Spleen (tissue), 13 donors: ENCODE data around the gene BBS12. TPM values are rescaled to one million over a fixed set of nuclear protein-coding genes. Genes with fewer than 3 reads are reported as not detected.

Source experiments
- DNase-seq: peaks from one replicate; pipeline ENCODE4 v3.0.0-alpha.2; 2020
- H3K27ac ChIP-seq, 8 donors: fragments of 200-600 bp; sonication (generic) in 7 of 8; 1 replicate in 4 of 8; 2 replicates in 4 of 8; pipeline versions ENCODE4 v1.5.0 to v1.8.0; 2016 to 2021; ENCODE audit warnings: inconsistent platforms in 4 of 8, mild to moderate bottlenecking in 4 of 8, moderate library complexity in 1 of 8
- H3K27me3 ChIP-seq, 7 donors: fragments of 200-600 bp; sonication (generic) in 6 of 7; replicated peaks in 1 of 7; 1 replicate in 4 of 7; 2 replicates in 3 of 7; pipeline versions ENCODE4 v1.5.0 to v1.8.0; 2016 to 2021; ENCODE audit warnings: inconsistent platforms in 3 of 7, mild to moderate bottlenecking in 1 of 7
- H3K36me3 ChIP-seq, 6 donors: fragments of 200-600 bp; sonication (generic) in 5 of 6; 1 replicate in 4 of 6; 2 replicates in 2 of 6; pipeline versions ENCODE4 v1.5.0 to v1.8.0; 2016 to 2021; ENCODE audit warnings: inconsistent platforms in 2 of 6
- H3K4me1 ChIP-seq, 6 donors: fragments of 200-600 bp; sonication (generic) in 5 of 6; 1 replicate in 3 of 6; 2 replicates in 3 of 6; pipeline versions ENCODE4 v1.5.0 to v1.8.0; 2016 to 2021; ENCODE audit warnings: inconsistent platforms in 3 of 6
- H3K4me3 ChIP-seq, 8 donors: fragments of 200-600 bp; sonication (generic) in 7 of 8; 1 replicate in 4 of 8; 2 replicates in 4 of 8; pipeline versions ENCODE4 v1.5.0 to v1.8.0; 2016 to 2021; ENCODE audit warnings: inconsistent platforms in 4 of 8, mild to moderate bottlenecking in 4 of 8, moderate library complexity in 2 of 8
- H3K9me3 ChIP-seq, 8 donors: fragments of 200-600 bp; sonication (generic) in 7 of 8; 1 replicate in 4 of 8; 2 replicates in 4 of 8; pipeline versions ENCODE4 v1.5.0 to v1.8.0; 2016 to 2021; ENCODE audit warnings: inconsistent platforms in 4 of 8
- CTCF ChIP-seq, 11 experiments: fragments of 200-600 bp in 7 of 11; fragments of 450-650 bp in 4 of 11; sonication (generic) in 4 of 11; IDR thresholded peaks in 8 of 11; conservative IDR thresholded peaks in 3 of 11; 1 replicate in 7 of 11; 2 replicates in 4 of 11; pipeline versions ENCODE4 v1.4.0 to v1.8.0; 2016 to 2021; ENCODE audit warnings: antibody characterized with exemption in 11 of 11, inconsistent platforms in 4 of 11, mild to moderate bottlenecking in 1 of 11
- POLR2A ChIP-seq, 3 donors: fragments of 450-650 bp; IDR thresholded peaks; one replicate each; pipeline ENCODE4 v1.5.1; 2017; ENCODE audit warnings: antibody characterized with exemption in 3 of 3, mild to moderate bottlenecking in 1 of 3
- POLR2AphosphoS5 ChIP-seq, 3 donors: sonication (generic); formaldehyde crosslinking; IDR thresholded peaks; one replicate each; pipeline ENCODE4 v1.5.1; 2017; ENCODE audit warnings: antibody characterized with exemption in 3 of 3
- WGBS, 5 donors: extraction: QIAGEN DNeasy Blood & Tissue Kit in 3 of 5; methylation state at CpG; one replicate each; pipeline versions ENCODE4 v1.1.5 to v1.1.7; 2013 to 2018; 5-methylcytosine and 5-hydroxymethylcytosine counted together
- intact Hi-C: fragments of 100-400 bp; cut with DNase I; formaldehyde crosslinking; loops from one replicate; pipeline ENCODE4 v1.15.0; 2023; ENCODE audit warnings: low total_unique reads
- long read RNA-seq, 2 donors: transcript quantifications; one replicate each; lab custom pipeline, GENCODE V29; 2026
- polyA plus RNA-seq, 3 donors: library from polyadenylated mRNA; stranded (reverse); fragments of 200-250 nt; gene quantifications; one replicate each; pipeline ENCODE4 v1.2.1, GENCODE V29; 2013
- total RNA-seq, 7 donors: library from RNA; depleted of rRNA in 3 of 7; stranded (reverse); fragments of >200 nt in 3 of 7; fragmentation: NEBNext Ultra II Directional in 4 of 7; extraction: Animal tissue kit (Norgen Biotek cat#: 25700) in 4 of 7; gene quantifications; one replicate each; pipeline versions ENCODE4 v1.1.0 to v1.2.1, GENCODE V29; 2016 to 2021
- donor health status: healthy with polysubstance abuse.
- donor health status: DM: no; HTN: no; CAD: no; lungs with moderate emphysema.
- donor health status: DM: no; HTN: no; CAD: no.
- donor health status: Bipolar disorder and iron deficiency.
- donor health status: healthy.
- donor health status: DM: no; HTN: no; CAD: no.
- donor health status: DM: yes; HTN: yes; CAD: no.

Gene BBS12
- total RNA-seq: 1 to 10 TPM; 2.1 to 4.4 (median 3.0) TPM
- 1 to 10 TPM in 2 of 3 donors, under 1 TPM in 1; 0.91 to 1.4 (median 1.3) TPM for polyA plus RNA-seq
- long read RNA-seq, donor 1, partial matches to known transcripts: 0 of 1 reads
- long read RNA-seq, donor 1, other reads (novel, unspliced or antisense): 0 of 1 reads
- long read RNA-seq, donor 2: 0 reads

DNA sequence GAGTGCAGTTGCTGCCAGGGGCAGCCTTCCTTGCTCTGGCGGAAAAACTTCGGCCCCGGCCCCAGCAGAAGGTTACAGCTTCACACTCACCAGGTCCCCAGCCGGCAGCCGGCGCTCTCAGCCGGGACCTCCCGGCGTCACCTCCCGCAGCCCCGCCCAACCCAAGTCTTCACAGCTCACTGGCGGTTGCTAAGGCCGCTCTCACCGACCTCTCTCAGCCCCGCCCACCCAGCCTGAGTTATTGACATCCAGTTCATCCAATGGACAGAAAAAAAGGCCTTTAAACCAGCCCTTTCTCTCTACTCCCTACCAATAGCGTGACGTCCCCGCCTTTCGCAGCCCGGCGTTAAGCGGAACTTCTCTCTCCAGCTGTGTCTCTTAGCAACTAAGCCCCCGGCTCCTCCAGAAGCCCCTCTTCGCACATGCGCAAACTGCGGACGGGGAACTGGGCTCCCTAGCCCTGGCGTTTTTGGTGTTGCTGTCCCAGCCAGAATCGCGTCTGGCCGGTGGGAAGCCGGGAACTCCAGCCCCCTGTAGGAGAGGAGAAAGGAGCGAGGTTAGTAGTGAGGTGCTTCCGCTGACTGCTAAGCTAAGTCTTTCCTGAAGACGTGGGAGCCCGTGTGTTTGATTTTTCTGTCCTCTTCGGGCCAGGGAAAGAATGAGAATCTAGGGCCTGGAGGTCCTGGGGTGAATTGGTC lies at the start of gene BBS12:
TSS of gene BBS12 (plus strand) at position 376 of the 698 bp plus-strand sequence. CDS start 9,189 bp downstream, outside the sequence.
- peak; percentile 100 for DNase-seq
- no peaks in the 10 kb centered on the region for H3K36me3 ChIP-seq
- H3K27me3 ChIP-seq: no peaks in the 10 kb centered on the region
- peak; percentile 69 to 81 (median 78) for TF ChIP-seq POLR2AphosphoS5 (IDR thresholded peaks at IDR 0.05)
- no peak for TF ChIP-seq POLR2A (IDR thresholded peaks at IDR 0.05)
- TF ChIP-seq CTCF (IDR thresholded peaks at IDR 0.05 in 8 of 11, conservative IDR thresholded peaks at IDR 0.05 in 3 of 11): peak in 6 of 11 experiments; percentile 12 to 36 (median 24)
- WGBS, 5 donors: 0 to 1% (median 0%) methylated on average over 24 to 37 of the region's 37 CpGs
- peak within 1 kb of the TSS; percentile 68 to 94 (median 83) for H3K4me3 ChIP-seq
- peak within 1 kb of the TSS; percentile 64 to 89 (median 87) for H3K27ac ChIP-seq
- peaks cover 0 to 4% (median 0%) of the 10 kb centered on the region in 8 donors for H3K9me3 ChIP-seq
- peaks cover 0 to 25% (median 12%) of the 10 kb centered on the region in 6 donors for H3K4me1 ChIP-seq
- intact Hi-C loops: no loop called here

DNA sequence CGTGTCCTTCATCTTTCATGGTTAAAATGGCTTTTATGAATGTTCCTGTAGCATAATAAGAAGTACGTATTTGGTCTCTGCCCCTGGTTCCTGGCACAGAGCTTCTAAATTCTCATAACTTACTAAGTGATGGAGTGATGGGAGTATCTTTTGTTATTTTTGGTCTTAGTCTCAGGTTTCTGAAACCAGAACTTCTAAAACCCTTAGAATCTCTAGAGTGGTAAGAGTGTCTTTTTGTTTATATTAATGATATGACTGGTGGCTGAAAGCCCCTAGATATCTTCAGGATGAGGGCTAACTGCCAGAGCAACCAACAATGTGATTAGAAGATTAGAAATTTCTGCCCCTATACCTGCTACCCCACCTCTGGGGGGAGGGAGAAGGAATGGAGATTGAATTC lies 45.8 kb upstream of the BBS12 start:
- Histone ChIP-seq H3K36me3 (no peaks in the 10 kb centered on the region), H3K4me3 (no peak overlapping the region), H3K27me3 (no peaks in the 10 kb centered on the region), H3K9me3 (peaks cover 0 to 30% (median 5%) of the 10 kb centered on the region in 8 donors), H3K27ac (no peak overlapping the region), H3K4me1 (peaks cover 0 to 4% (median 0%) of the 10 kb centered on the region in 6 donors)
- DNase-seq: no peak
- intact Hi-C loops: no loop called here
- TF ChIP-seq POLR2AphosphoS5 (IDR thresholded peaks at IDR 0.05) (no peak), POLR2A (IDR thresholded peaks at IDR 0.05) (no peak), CTCF (IDR thresholded peaks at IDR 0.05 in 8 of 11, conservative IDR thresholded peaks at IDR 0.05 in 3 of 11) (no peak)
- WGBS, 5 donors: 62 to 93% (median 87%) methylated on average over 2 of the region's 2 CpGs

DNA sequence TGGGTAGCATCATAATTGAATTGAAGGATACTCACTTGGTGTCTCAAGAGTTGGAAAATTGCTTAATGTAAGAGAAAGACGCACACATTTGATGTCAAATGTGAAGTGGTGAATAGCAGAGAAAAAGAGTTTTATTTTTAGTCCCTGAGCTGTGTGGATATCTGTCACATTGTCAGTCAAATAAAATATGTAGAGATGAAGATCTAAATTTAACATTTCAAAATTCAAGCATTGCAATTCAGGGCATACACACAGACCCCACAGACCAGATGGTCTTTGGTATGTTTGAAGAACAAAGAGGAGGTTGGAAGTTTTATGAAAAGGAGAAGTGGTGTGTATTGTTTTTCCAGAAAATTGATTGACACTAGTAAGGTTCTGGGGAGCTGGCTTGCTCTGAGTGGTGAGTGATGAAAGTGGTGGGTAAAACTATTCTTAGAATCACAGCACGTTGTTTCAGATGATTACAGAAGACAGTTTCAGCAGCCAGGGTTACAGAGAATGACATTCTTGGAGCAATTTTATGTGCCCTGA lies 44.9 kb upstream of the BBS12 start:
- TF ChIP-seq POLR2AphosphoS5 (IDR thresholded peaks at IDR 0.05): no peak
- no peak for TF ChIP-seq CTCF (IDR thresholded peaks at IDR 0.05 in 8 of 11, conservative IDR thresholded peaks at IDR 0.05 in 3 of 11)
- TF ChIP-seq POLR2A (IDR thresholded peaks at IDR 0.05): no peak
- 27 to 39% (median 35%) methylated on average over 2 of the region's 2 CpGs for WGBS, 5 donors
- Histone ChIP-seq H3K36me3 (no peaks in the 10 kb centered on the region), H3K4me1 (peaks cover 0 to 4% (median 0%) of the 10 kb centered on the region in 6 donors), H3K27me3 (no peaks in the 10 kb centered on the region), H3K4me3 (no peak overlapping the region), H3K9me3 (peaks cover 0 to 21% (median 4%) of the 10 kb centered on the region in 8 donors), H3K27ac (no peak overlapping the region)
- intact Hi-C loops: no loop called here
- no peak for DNase-seq
